CD4-positive, CD25-positive, alpha-beta regulatory T cell (primary cell): ENCODE data around the gene CDH23. TPM values are rescaled to one million over a fixed set of nuclear protein-coding genes. Genes with fewer than 3 reads are reported as not detected.
A peak's percentile ranks its signal among the peaks of the same experiment; 100 is the strongest.

Experiments used
- ATAC-seq, 2 donors: fragments of 150-1000 bp; cut with Tn5 transposase; one replicate each; pipeline ENCODE4 v1.10.0; 2021; ENCODE audit warnings: low read depth in 2 of 2, moderate number of reproducible peaks in 2 of 2, moderate library complexity in 1 of 2
- DNase-seq, 3 donors: peaks; one replicate each; pipeline versions ENCODE4 v3.0.0 to v3.0.0-alpha.2; 2012 to 2022; ENCODE audit warnings: mixed read lengths in 1 of 3
- H3K27ac ChIP-seq: one replicate; pipeline ENCODE4 v1.7.0; 2013; ENCODE audit warnings: mild to moderate bottlenecking, low read length; ENCODE audit not compliant: insufficient read depth, poor library complexity, severe bottlenecking
- H3K27me3 ChIP-seq: one replicate; pipeline ENCODE4 v1.7.0; 2013; ENCODE audit warnings: low read length; ENCODE audit not compliant: control insufficient read depth, insufficient read depth
- H3K36me3 ChIP-seq: one replicate; pipeline ENCODE4 v1.7.0; 2013; ENCODE audit warnings: mild to moderate bottlenecking, low read length, moderate library complexity; ENCODE audit not compliant: control insufficient read depth, insufficient read depth
- H3K4me1 ChIP-seq: 2 replicates; pipeline ENCODE4 v1.7.0; 2013; ENCODE audit warnings: mild to moderate bottlenecking, low read length; ENCODE audit not compliant: insufficient read depth, control insufficient read depth, poor library complexity, severe bottlenecking
- H3K4me3 ChIP-seq: one replicate; pipeline ENCODE4 v1.7.0; 2013; ENCODE audit warnings: low read depth, mild to moderate bottlenecking, low read length, moderate library complexity
- H3K9me3 ChIP-seq, 2 experiments: 1 replicate in 1 of 2; 2 replicates in 1 of 2; pipeline ENCODE4 v1.7.0; 2013; ENCODE audit warnings: low read length in 2 of 2, mild to moderate bottlenecking in 1 of 2, moderate library complexity in 1 of 2; ENCODE audit not compliant: control insufficient read depth in 2 of 2
- H3K27ac Mint-ChIP-seq, 3 donors: one replicate each; pipeline ENCODE4 v1.8.0; 2020 to 2022; ENCODE audit warnings: mild to moderate bottlenecking in 3 of 3, mixed read lengths in 3 of 3, moderate library complexity in 2 of 3
- H3K27me3 Mint-ChIP-seq: one replicate; pipeline ENCODE4 v1.8.0; 2022; ENCODE audit warnings: mild to moderate bottlenecking, mixed read lengths
- H3K36me3 Mint-ChIP-seq: one replicate; pipeline ENCODE4 v1.8.0; 2020; ENCODE audit warnings: mixed read lengths
- H3K4me1 Mint-ChIP-seq, 4 donors: one replicate each; pipeline ENCODE4 v1.8.0; 2020 to 2022; ENCODE audit warnings: mixed read lengths in 4 of 4, mild to moderate bottlenecking in 1 of 4
- H3K4me3 Mint-ChIP-seq, 4 donors: one replicate each; pipeline ENCODE4 v1.8.0; 2020 to 2022; ENCODE audit warnings: mild to moderate bottlenecking in 4 of 4, mixed read lengths in 4 of 4, moderate library complexity in 3 of 4
- H3K9me3 Mint-ChIP-seq, 7 donors: one replicate each; pipeline ENCODE4 v1.8.0; 2020 to 2022; ENCODE audit warnings: mixed read lengths in 7 of 7, mild to moderate bottlenecking in 3 of 7, moderate library complexity in 2 of 7
- polyA plus RNA-seq, 4 donors: library from polyadenylated mRNA; unstranded; fragments of 300-500 nt; fragmentation: Illumina TruSeq; gene quantifications; one replicate each; pipeline ENCODE4 v1.2.3, GENCODE V29; 2021
- total RNA-seq: library from RNA; stranded (reverse); gene quantifications from one replicate; pipeline ENCODE4 v1.2.3, GENCODE V29; 2022

The CDH23 gene
- total and polyA plus RNA-seq, 5 donors from 2014 or later: 0.17 to 5.6 (median 1.1) TPM

- H3K9me3 Mint-ChIP-seq: no peaks in the 10 kb centered on the region
- no peak overlapping the region for H3K27ac Mint-ChIP-seq
- H3K4me1 ChIP-seq: no peaks in the 10 kb centered on the region
- H3K27me3 ChIP-seq: no peaks in the 10 kb centered on the region
- H3K27ac ChIP-seq: no peak overlapping the region
- H3K27me3 Mint-ChIP-seq: peaks cover 5% of the 10 kb centered on the region
- H3K9me3 ChIP-seq: no peaks in the 10 kb centered on the region
- no peaks in the 10 kb centered on the region for H3K36me3 ChIP-seq
- DNase-seq (no peak), ATAC-seq (no peak)
- peaks cover 0 to 3% (median 0%) of the 10 kb centered on the region in 4 donors for H3K4me1 Mint-ChIP-seq
- H3K36me3 Mint-ChIP-seq: no peaks in the 10 kb centered on the region
- H3K4me3 ChIP-seq: no peak overlapping the region
- H3K4me3 Mint-ChIP-seq: no peak overlapping the region
Observed at GRCh38 chr10:71429304-71429703, 32.6 kb downstream of the CDH23 start.

GRCh38 chr10:71429929-71430328 is 33.2 kb downstream of the CDH23 start:
- H3K27me3 Mint-ChIP-seq: peaks cover 5% of the 10 kb centered on the region
- H3K36me3 Mint-ChIP-seq: no peaks in the 10 kb centered on the region
- H3K4me3 ChIP-seq: no peak overlapping the region
- peak overlapping the region in 2 of 3 donors; percentile 52 to 84 for H3K27ac Mint-ChIP-seq
- peaks cover 0 to 5% (median 0%) of the 10 kb centered on the region in 4 donors for H3K4me1 Mint-ChIP-seq
- ATAC-seq: no peak
- H3K27ac ChIP-seq: no peak overlapping the region
- no peak for DNase-seq
- H3K4me1 ChIP-seq: no peaks in the 10 kb centered on the region
- no peak overlapping the region for H3K4me3 Mint-ChIP-seq
- no peaks in the 10 kb centered on the region for H3K9me3 ChIP-seq
- H3K9me3 Mint-ChIP-seq: no peaks in the 10 kb centered on the region
- no peaks in the 10 kb centered on the region for H3K27me3 ChIP-seq
- no peaks in the 10 kb centered on the region for H3K36me3 ChIP-seq

GRCh38 chr10:71431239-71432100 is 34.8 kb downstream of the CDH23 start:
- Histone ChIP-seq H3K27ac (no peak overlapping the region), H3K4me1 (no peaks in the 10 kb centered on the region), H3K4me3 (no peak overlapping the region), H3K27me3 (no peaks in the 10 kb centered on the region), H3K36me3 (no peaks in the 10 kb centered on the region), H3K9me3 (no peaks in the 10 kb centered on the region)
- peaks cover 0 to 5% (median 0%) of the 10 kb centered on the region in 4 donors for H3K4me1 Mint-ChIP-seq
- H3K4me3 Mint-ChIP-seq: peak overlapping the region in 1 of 4 donors; percentile 24
- H3K27me3 Mint-ChIP-seq: peaks cover 5% of the 10 kb centered on the region
- no peak overlapping the region for H3K27ac Mint-ChIP-seq
- no peak for DNase-seq
- H3K9me3 Mint-ChIP-seq: no peaks in the 10 kb centered on the region
- no peaks in the 10 kb centered on the region for H3K36me3 Mint-ChIP-seq
- ATAC-seq: no peak

- Mint-ChIP-seq H3K36me3 (no peaks in the 10 kb centered on the region), H3K27me3 (peaks cover 10% of the 10 kb centered on the region), H3K27ac (no peak overlapping the region), H3K4me3 (peak overlapping the region in 1 of 4 donors; percentile 24), H3K4me1 (peaks cover 0 to 5% (median 0%) of the 10 kb centered on the region in 4 donors), H3K9me3 (no peaks in the 10 kb centered on the region)
- no peaks in the 10 kb centered on the region for H3K36me3 ChIP-seq
- H3K27ac ChIP-seq: no peak overlapping the region
- no peaks in the 10 kb centered on the region for H3K27me3 ChIP-seq
- ATAC-seq (no peak), DNase-seq (no peak)
- no peak overlapping the region for H3K4me3 ChIP-seq
- H3K9me3 ChIP-seq: no peaks in the 10 kb centered on the region
- H3K4me1 ChIP-seq: no peaks in the 10 kb centered on the region
Observed at GRCh38 chr10:71432101-71432905, 35.6 kb downstream of the CDH23 start.

- Mint-ChIP-seq H3K9me3 (peaks cover 0 to 2% (median 0%) of the 10 kb centered on the region in 7 donors), H3K27ac (no peak overlapping the region), H3K4me1 (peaks cover 0 to 5% (median 0%) of the 10 kb centered on the region in 4 donors), H3K4me3 (no peak overlapping the region), H3K27me3 (peaks cover 5% of the 10 kb centered on the region), H3K36me3 (no peaks in the 10 kb centered on the region)
- DNase-seq: no peak
- Histone ChIP-seq H3K4me3 (no peak overlapping the region), H3K9me3 (no peaks in the 10 kb centered on the region), H3K36me3 (no peaks in the 10 kb centered on the region), H3K4me1 (no peaks in the 10 kb centered on the region), H3K27me3 (no peaks in the 10 kb centered on the region), H3K27ac (no peak overlapping the region)
- ATAC-seq: no peak
Observed at GRCh38 chr10:71432956-71433767, 36.4 kb downstream of the CDH23 start.

- Histone ChIP-seq H3K36me3 (no peaks in the 10 kb centered on the region), H3K9me3 (no peaks in the 10 kb centered on the region), H3K27me3 (no peaks in the 10 kb centered on the region), H3K4me3 (no peak overlapping the region), H3K27ac (no peak overlapping the region), H3K4me1 (no peaks in the 10 kb centered on the region)
- H3K4me3 Mint-ChIP-seq: no peak overlapping the region
- no peak overlapping the region for H3K27ac Mint-ChIP-seq
- peaks cover 0 to 5% (median 0%) of the 10 kb centered on the region in 4 donors for H3K4me1 Mint-ChIP-seq
- peaks cover 5% of the 10 kb centered on the region for H3K27me3 Mint-ChIP-seq
- peaks cover 0 to 2% (median 0%) of the 10 kb centered on the region in 7 donors for H3K9me3 Mint-ChIP-seq
- no peak for ATAC-seq
- no peak for DNase-seq
- no peaks in the 10 kb centered on the region for H3K36me3 Mint-ChIP-seq
Observed at GRCh38 chr10:71433768-71434744, 37.3 kb downstream of the CDH23 start.
